Fibroblast of skin of abdomen (primary cell): ENCODE data around the gene ZFYVE9.

Source experiments
- DNase-seq: peaks from one replicate; pipeline ENCODE4 v3.0.0-alpha.2; 2013

ZFYVE9 gene

GRCh38 chr1:52243221-52243987 is 101.5 kb downstream of the ZFYVE9 start:
- DNase-seq: no peak

GRCh38 chr1:52249831-52250230 is 107.9 kb downstream of the ZFYVE9 start:
- DNase-seq: no peak

DNA sequence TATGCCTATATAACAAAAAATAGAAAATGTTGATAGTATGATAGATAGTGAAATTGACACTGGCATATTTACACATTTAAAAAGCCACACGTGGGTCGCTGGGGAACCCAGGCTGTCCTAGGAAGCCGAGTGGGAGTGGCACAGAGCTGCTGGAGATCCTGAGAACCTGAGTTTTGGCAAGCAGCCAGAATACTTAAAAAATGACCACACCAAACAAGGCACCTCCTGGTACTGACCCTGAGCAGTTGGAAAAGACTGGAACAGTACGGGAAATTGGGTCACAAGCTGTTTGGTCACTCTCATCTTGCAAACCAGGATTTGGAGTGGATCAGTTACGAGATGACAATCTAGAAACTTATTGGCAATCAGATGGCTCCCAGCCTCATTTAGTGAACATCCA is 111.5 kb downstream of the ZFYVE9 start:
- DNase-seq: no peak

DNA sequence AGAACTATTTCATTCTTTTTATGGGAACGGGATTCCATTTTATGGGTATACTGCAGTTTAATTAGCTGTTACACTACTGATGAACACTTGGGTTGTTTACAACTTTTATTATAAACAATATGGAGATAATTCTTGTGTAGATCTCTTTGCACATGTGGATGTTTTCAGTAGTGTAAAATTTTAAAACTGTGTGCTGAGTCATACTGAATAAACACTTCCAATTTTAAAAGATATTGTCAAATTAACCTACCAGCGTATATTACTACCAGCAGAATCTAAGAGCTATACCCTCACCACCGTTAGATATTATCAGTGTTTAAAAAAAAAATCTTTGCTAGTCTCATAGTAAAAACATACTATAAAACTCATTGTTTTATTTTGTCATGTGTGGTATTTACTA is 118.0 kb downstream of the ZFYVE9 start:
- DNase-seq: no peak

DNA sequence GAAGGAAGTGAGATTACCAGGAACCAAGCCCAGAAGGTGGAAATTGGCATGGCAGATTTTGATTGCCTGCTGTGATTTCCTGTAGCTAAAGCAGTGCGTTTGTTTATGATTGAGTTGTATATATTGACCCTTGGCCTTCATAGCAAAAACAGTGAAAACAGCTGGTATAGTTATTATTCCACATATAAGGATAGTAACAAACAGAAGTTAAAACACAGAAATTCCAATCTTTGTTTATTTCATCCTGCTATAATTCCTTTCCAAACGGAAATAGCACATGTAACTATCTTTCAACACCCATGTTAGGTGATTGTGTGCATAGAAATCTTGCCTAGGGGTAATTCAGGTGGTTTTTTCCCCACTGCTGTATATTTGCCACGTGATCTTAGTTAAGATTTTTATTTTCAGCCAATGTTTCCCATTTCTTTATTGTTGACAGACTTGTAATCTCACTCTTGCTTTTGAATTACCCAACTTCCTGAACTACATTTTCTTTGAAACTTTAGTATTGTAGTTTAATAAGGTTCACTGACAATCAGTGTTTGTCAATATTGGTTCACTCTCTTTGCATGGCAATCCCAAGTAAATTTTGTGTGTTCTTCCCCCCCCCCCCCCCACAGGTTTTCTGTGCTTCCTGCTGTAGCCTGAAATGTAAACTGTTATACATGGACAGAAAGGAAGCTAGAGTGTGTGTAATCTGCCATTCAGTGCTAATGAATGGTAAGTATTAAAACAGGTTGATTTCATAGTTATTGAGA is 121.4 kb downstream of the ZFYVE9 start:
- no peak for DNase-seq

- DNase-seq: no peak
Measured at GRCh38 chr1:52264530-52265115, 122.7 kb downstream of the ZFYVE9 start.

GRCh38 chr1:52266507-52266906 is 124.6 kb downstream of the ZFYVE9 start:
- DNase-seq: no peak

DNA sequence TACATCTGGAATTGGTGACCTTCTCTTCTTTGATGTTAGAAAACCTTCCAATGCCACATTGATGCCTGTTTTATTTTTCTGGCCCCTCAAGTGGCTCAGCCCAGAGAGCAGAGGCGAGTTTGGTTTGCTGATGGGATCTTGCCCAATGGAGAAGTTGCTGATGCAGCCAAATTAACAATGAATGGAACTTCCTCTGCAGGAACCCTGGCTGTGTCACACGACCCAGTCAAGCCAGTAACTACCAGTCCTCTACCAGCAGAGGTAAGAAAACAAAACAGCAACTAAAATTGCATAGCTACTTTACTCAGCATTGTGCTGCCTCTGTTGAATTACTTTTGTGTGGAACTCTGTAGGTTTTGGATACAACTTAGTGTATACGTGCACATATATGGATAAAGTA is 126.5 kb downstream of the ZFYVE9 start:
- DNase-seq: no peak

GRCh38 chr1:52281518-52281917 is 139.6 kb downstream of the ZFYVE9 start:
- DNase-seq: peak; percentile 37

GRCh38 chr1:52288286-52288685 is 146.4 kb downstream of the ZFYVE9 start:
- DNase-seq: peak; percentile 56

DNA sequence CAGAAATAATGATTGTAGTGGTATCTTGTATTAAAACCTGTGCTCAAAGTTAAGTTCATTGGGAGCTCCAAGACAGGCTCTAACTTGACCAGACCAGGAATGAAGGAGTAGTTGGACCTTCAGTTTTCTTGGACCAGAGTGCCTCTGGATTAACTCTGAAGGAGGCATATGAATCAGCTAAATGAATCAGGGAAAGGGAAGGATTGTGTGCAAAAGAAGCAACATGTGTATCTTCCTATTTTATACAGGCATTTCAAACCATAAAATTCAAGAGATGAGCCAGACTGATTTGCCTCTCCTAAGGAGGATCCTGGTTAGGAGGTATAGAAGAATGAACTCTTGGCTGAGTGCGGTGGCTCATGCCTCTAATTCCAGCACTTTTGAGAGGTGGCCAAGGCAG is 152.7 kb downstream of the ZFYVE9 start:
- no peak for DNase-seq

GRCh38 chr1:52296345-52296744 is 154.5 kb downstream of the ZFYVE9 start:
- DNase-seq: peak; percentile 56

DNA sequence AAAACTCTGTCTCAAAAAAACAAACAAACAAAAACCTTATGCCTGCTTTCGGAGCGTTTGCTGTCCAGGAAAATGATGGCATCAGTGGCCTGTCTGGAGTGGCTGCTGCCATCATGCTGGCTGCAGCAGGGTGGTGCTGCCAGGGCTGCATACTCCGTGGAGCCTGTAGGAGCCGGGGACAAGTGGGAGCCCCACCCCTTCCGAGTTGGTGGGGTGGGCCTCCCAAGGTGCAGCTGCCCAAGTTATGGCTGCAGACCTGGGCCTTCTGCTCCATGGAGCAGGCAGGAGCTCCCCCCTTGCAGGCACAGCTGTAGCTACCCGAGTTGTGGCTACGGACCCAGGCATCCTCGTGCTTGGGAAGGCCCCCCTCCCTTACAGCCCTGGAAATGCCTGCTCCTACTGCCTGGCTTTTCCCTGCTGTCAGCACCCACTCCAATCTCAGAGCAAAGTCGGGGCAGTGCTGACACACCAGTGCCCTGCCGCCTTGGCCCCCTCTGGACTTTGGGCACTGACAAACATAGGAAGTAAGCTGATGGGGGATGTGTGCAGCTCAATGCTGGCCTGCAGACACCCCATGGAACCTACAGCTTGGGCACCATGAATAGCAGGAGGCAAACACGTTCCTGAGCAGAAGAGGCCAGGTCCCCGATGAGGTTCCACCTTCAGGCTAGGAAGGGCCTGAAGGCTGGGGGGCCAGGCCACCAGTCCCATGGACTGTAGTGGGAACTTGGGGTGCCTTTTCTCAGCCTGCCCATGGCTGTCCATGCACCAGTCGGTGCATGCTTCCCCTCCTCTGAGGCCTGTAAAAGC is 163.7 kb downstream of the ZFYVE9 start:
- DNase-seq: no peak

- no peak for DNase-seq
Measured at GRCh38 chr1:52306227-52307006, 164.5 kb downstream of the ZFYVE9 start.

- no peak for DNase-seq
Measured at GRCh38 chr1:52321061-52321460, 179.2 kb downstream of the ZFYVE9 start.

- DNase-seq: no peak
Measured at GRCh38 chr1:52323731-52324130, 181.8 kb downstream of the ZFYVE9 start.

DNA sequence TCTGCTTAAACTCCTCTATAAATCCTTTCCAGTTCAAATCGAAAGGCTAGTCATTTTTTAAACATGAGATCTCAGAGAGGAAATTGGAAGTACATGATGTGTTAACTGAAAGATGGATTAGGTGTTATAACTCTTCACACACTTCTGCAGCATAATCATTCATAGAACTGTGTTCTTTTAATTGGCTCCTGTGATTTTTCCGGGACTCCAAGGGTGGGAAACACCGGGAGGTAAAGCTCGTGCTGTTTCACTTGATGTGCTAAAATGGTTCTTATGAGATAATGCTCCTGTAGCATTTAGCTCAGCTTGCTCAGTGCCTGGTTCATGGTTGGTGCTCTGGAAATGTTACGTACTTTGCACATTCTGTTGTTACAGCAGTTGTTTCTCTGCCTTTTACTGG is 183.9 kb downstream of the ZFYVE9 start:
- no peak for DNase-seq

DNA sequence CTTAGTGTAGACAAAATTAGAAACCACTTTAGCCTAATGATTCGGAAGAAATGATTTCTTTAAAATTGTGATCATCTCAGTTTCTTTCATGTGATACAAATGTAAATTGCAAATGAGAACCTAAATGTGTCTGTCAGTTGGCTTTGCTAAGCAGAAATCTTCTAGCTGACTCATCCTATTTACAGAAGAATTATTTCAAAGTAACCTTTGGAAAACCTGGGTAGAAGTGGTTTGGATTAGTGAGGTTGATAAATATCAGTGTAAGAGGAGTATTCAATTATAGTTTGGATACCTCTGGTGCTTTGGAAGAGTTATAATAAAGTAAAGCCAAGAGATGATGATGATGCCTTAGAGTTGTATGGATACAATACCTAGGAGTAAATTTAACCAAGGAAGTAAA is 186.7 kb downstream of the ZFYVE9 start:
- DNase-seq: no peak

DNA sequence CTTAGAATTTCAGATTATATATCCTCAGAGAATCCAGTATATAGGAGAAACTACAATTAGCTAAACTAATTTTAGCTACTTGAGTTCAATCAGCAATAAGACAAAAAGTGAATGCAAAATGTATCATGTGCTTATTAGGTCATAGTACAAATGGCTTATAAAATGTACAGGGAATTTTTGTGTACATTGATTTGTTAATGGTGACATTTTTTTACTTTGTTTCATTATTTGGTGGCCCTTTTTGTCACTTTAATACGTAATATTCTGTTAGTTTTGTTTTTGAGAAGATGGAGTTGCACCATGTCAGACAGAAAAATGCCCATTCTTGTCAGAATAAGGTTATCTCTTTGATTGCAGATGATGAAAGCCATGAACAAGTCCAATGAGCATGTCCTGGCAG is 190.5 kb downstream of the ZFYVE9 start:
- DNase-seq: no peak

DNA sequence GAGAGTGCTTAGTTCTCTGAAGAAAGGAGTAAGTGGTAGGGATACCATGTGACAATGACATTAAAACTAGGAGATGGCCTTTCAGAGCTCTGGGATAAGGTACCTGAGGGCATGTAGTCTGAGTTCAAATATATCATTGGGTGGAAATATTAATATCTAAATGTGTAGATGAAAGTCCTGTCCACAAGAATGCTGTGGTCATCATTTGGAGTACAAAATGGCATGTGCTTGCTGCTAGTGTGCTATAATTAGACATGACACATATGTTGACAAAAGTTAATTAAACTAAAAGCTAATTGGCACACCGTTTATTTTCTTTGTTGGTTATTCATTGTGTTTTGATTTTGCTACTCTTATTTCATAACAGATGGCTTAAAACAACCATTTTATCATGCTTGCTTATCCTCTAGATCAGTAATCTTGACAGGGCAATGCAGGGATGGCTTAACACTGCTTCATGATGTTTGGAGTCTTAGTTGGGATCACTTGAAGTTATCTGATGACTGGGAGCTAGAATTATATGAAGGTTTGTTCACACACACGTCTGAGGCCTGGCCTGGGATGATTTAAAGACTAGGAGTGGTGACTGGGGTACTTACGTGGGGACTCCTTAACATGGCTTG is 193.1 kb downstream of the ZFYVE9 start:
- DNase-seq: no peak

DNA sequence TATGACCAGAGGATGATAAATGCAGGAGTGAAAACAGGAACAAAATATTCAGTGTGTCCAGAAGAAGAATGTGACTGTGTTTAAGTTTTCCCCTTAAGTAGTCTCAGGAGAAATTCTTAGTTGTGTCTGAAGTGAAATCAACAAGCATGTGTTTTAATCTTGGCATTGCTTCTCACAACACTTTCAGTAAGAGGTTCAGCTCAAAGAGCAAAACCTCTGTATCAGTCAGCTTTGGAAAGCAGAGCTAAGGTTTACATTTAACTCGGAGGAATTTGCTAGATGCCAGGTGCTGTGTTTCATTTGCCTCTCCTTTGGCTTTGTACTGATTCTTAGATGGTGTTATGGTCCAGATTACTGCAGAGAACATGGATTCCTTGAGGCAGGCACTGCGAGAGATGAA is 195.6 kb downstream of the ZFYVE9 start:
- no peak for DNase-seq
